Osteoblast (primary cell): ENCODE results near the gene DPP6. TPM values are rescaled to one million over a fixed set of nuclear protein-coding genes. Genes with fewer than 3 reads are reported as not detected.

Source experiments
- DNase-seq: peaks from one replicate; pipeline ENCODE4 v3.0.0; 2011; ENCODE audit warnings: low spot score, mixed read lengths; ENCODE audit not compliant: insufficient read length; ENCODE audit errors: missing footprints
- H2AFZ ChIP-seq: 2 replicates; pipeline ENCODE4 v1.6.0; 2011; ENCODE audit warnings: mild to moderate bottlenecking, low read length
- H3K27ac ChIP-seq: 2 replicates; pipeline ENCODE4 v1.5.1; 2011; ENCODE audit warnings: mild to moderate bottlenecking, low read depth, low read length, moderate library complexity
- H3K27me3 ChIP-seq: 2 replicates; pipeline ENCODE4 v1.6.0; 2012; ENCODE audit warnings: mild to moderate bottlenecking, control low read depth, inconsistent platforms, low read length, moderate library complexity; ENCODE audit not compliant: insufficient read depth
- H3K36me3 ChIP-seq: 2 replicates; pipeline ENCODE4 v1.5.1; 2011; ENCODE audit warnings: mild to moderate bottlenecking, low read length, control low read depth, moderate library complexity; ENCODE audit not compliant: insufficient read depth
- H3K4me1 ChIP-seq: 2 replicates; pipeline ENCODE4 v1.5.1; 2011; ENCODE audit warnings: mild to moderate bottlenecking, low read length, control low read depth, moderate library complexity; ENCODE audit not compliant: insufficient read depth
- H3K4me2 ChIP-seq: 2 replicates; pipeline ENCODE4 v1.6.0; 2011; ENCODE audit warnings: mild to moderate bottlenecking, low read length; ENCODE audit not compliant: insufficient read depth
- H3K4me3 ChIP-seq: fragments of 200-600 bp; sonication (generic); 3 replicates; pipeline ENCODE4 v1.5.1; 2012; ENCODE audit warnings: mild to moderate bottlenecking, low read length, inconsistent platforms; ENCODE audit not compliant: insufficient read depth
- H3K79me2 ChIP-seq: 2 replicates; pipeline ENCODE4 v1.6.0; 2012; ENCODE audit warnings: mild to moderate bottlenecking, low read length, control low read depth, inconsistent platforms; ENCODE audit not compliant: insufficient read depth
- H3K9me3 ChIP-seq: 2 replicates; pipeline ENCODE4 v1.5.1; 2011; ENCODE audit warnings: low read depth, low read length, control low read depth
- H4K20me1 ChIP-seq: 2 replicates; pipeline ENCODE4 v1.6.0; 2012; ENCODE audit warnings: mild to moderate bottlenecking, low read length, control low read depth; ENCODE audit not compliant: insufficient read depth
- total RNA-seq: library from RNA; depleted of rRNA; stranded (reverse); fragments of >200 nt; gene quantifications from 2 replicates; pipeline ENCODE4 v1.2.3, GENCODE V29; 2012
- TF ChIP-seq, protein P1 (sequence below): IDR thresholded peaks from 2 replicates; pipeline ENCODE4 v1.5.1; 2011; ENCODE audit warnings: mild to moderate bottlenecking, low read depth, low read length, moderate library complexity; ENCODE audit errors: extremely low read depth

DPP6 gene
- total RNA-seq, 1 donor, result not detected

DNA sequence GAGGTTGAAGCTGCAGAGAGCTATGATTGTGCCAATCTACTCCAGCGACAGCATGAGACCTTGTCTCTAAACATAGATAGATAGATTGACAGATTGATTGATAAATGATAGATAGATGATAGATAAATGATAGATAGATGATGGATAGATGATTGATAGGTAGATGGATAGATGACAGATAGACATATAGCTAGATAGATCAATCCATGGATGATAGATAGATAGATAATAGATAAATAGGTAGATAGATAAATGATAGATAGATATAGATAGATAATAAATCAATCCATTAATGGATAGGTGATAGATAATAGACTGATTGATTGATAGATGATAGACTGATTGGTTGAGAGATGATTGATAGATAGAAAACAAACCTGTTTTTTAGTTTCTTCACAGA is 601.1 kb downstream of the DPP6 start:
- Histone ChIP-seq H3K4me3 (no peak overlapping the region), H3K4me1 (no peaks in the 10 kb centered on the region), H3K36me3 (no peaks in the 10 kb centered on the region), H3K4me2 (no peak overlapping the region), H3K9me3 (peaks cover under 1% of the 10 kb centered on the region), H4K20me1 (no peaks in the 10 kb centered on the region), H3K27ac (no peak overlapping the region), H3K27me3 (no peaks in the 10 kb centered on the region), H2AFZ (no peak overlapping the region), H3K79me2 (no peaks in the 10 kb centered on the region)
- TF ChIP-seq, protein P1, sequence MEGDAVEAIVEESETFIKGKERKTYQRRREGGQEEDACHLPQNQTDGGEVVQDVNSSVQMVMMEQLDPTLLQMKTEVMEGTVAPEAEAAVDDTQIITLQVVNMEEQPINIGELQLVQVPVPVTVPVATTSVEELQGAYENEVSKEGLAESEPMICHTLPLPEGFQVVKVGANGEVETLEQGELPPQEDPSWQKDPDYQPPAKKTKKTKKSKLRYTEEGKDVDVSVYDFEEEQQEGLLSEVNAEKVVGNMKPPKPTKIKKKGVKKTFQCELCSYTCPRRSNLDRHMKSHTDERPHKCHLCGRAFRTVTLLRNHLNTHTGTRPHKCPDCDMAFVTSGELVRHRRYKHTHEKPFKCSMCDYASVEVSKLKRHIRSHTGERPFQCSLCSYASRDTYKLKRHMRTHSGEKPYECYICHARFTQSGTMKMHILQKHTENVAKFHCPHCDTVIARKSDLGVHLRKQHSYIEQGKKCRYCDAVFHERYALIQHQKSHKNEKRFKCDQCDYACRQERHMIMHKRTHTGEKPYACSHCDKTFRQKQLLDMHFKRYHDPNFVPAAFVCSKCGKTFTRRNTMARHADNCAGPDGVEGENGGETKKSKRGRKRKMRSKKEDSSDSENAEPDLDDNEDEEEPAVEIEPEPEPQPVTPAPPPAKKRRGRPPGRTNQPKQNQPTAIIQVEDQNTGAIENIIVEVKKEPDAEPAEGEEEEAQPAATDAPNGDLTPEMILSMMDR, result no peak
- DNase-seq, result no peak

DNA sequence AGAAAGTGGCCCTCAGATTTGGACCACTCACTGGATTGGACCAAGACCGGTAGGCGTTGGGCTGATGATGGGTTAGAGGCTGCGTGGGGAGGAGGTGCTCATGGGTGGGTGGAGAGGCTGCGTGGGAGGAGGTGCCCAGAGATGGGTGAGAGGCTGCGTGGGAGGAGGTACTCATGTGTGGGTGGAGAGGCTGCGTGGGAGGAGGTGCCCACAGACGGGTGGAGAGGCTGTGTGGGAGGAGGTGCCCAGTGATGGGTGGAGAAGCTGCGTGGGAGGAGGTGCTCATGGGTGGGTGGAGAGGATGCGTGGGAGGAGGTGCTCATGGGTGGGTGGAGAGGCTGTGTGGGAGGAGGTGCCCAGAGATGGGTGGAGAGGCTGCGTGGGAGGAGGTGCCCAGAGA is 604.4 kb downstream of the DPP6 start:
- no peak overlapping the region for H2AFZ ChIP-seq
- no peaks in the 10 kb centered on the region for H3K4me1 ChIP-seq
- TF ChIP-seq, protein P1, result no peak
- H3K79me2 ChIP-seq, result no peaks in the 10 kb centered on the region
- no peak overlapping the region for H3K27ac ChIP-seq
- H3K36me3 ChIP-seq, result no peaks in the 10 kb centered on the region
- no peak overlapping the region for H3K4me3 ChIP-seq
- DNase-seq, result no peak
- no peaks in the 10 kb centered on the region for H3K27me3 ChIP-seq
- H3K9me3 ChIP-seq, result peaks cover 2% of the 10 kb centered on the region
- no peak overlapping the region for H3K4me2 ChIP-seq
- no peaks in the 10 kb centered on the region for H4K20me1 ChIP-seq

DNA sequence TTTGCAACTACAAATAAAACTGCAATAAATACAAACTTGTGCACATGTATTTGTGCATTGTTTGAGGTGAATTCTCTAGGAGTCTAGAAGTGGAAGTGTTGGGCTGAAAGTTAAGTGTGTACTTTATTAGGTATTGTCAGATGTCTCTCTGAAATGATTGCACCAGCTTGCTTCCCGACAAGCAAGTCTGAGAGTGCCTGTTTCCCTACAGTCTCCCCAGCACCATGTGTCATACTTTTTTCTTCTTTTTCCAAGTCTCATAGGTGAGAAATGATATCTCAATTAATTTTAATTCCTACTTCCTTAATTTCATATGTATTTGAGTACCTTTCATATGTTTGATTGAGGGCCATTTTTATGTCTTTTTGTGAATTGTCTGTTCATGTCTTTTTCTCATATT is 614.6 kb downstream of the DPP6 start:
- H3K4me3 ChIP-seq, result no peak overlapping the region
- no peaks in the 10 kb centered on the region for H3K79me2 ChIP-seq
- H3K4me2 ChIP-seq, result no peak overlapping the region
- H3K9me3 ChIP-seq, result peaks cover 4% of the 10 kb centered on the region
- H4K20me1 ChIP-seq, result no peaks in the 10 kb centered on the region
- no peaks in the 10 kb centered on the region for H3K36me3 ChIP-seq
- H3K27ac ChIP-seq, result no peak overlapping the region
- TF ChIP-seq, protein P1, result no peak
- no peak for DNase-seq
- H2AFZ ChIP-seq, result no peak overlapping the region
- H3K4me1 ChIP-seq, result no peaks in the 10 kb centered on the region
- H3K27me3 ChIP-seq, result no peaks in the 10 kb centered on the region

DNA sequence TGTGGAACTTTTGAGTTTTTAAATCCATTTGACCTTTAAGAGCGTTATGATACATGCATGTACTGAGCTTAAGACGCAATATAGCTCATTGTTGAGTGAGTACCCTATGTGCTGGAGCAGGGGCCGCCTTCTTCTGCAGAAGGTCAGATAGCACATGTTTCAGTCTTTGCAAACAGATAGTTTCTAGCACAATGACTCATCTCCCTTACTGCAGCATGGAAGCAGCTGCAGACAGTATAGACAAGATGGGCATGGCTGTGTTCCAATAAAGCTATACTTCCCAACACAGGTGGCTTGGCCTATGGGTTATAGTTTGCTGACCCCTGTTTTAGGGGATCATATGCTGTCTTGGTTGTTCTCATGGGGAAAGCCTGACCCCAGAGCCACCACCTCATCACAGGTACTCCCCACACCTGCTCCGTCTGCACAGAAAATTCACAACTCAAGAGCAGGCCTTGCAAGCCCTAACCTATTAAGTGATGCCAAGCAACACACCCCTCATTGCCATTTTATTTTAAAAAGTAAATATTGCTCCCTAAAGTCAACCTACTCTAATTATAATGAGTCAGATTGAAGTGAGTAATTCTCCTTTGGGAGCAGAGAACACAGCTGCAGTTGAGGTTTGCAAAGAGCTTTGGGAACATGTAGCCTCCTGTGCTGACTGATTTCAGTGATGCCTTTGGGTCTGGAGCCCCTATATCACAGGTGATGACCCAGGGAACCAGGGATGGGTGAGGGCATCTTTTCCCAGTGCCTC is 620.6 kb downstream of the DPP6 start:
- H3K4me1 ChIP-seq, result no peaks in the 10 kb centered on the region
- no peaks in the 10 kb centered on the region for H3K27me3 ChIP-seq
- no peak for DNase-seq
- H3K9me3 ChIP-seq, result peaks cover 4% of the 10 kb centered on the region
- no peaks in the 10 kb centered on the region for H3K79me2 ChIP-seq
- no peaks in the 10 kb centered on the region for H3K36me3 ChIP-seq
- no peak overlapping the region for H3K4me2 ChIP-seq
- H2AFZ ChIP-seq, result no peak overlapping the region
- H3K4me3 ChIP-seq, result no peak overlapping the region
- no peaks in the 10 kb centered on the region for H4K20me1 ChIP-seq
- H3K27ac ChIP-seq, result no peak overlapping the region
- TF ChIP-seq, protein P1, result no peak
